Testis (tissue), 2 donors: ENCODE results near the gene FGF4.

Source experiments
- CTCF ChIP-seq, 3 experiments: fragments of 450-650 bp in 2 of 3; fragments of 200-600 bp in 1 of 3; sonication (generic) in 1 of 3; IDR thresholded peaks; one replicate each; pipeline ENCODE4 v1.5.1; 2016 to 2019; ENCODE audit warnings: antibody characterized with exemption in 3 of 3, mild to moderate bottlenecking in 2 of 3, moderate library complexity in 1 of 3
- POLR2A ChIP-seq: fragments of 450-650 bp; IDR thresholded peaks from one replicate; pipeline ENCODE4 v1.6.1; 2017; ENCODE audit warnings: antibody characterized with exemption, mild to moderate bottlenecking, moderate library complexity

- no peak for TF ChIP-seq CTCF (IDR thresholded peaks at IDR 0.05)
- TF ChIP-seq POLR2A = no peak
These were observed 27.9 kb upstream of the FGF4 start for GRCh38 chr11:69803022-69803421.
